LoVo (cell line): ENCODE results near the gene SERINC2.
A peak's percentile ranks its signal among the peaks of the same experiment; 100 is the strongest.
"Not testable (repeated sequence)": the region's sequence is repeated elsewhere in the genome, so short reads cannot be mapped to it uniquely, and the experiment has no call there.

ENCODE experiments used
- DNase-seq: peaks from one replicate; pipeline ENCODE4 v3.0.0-alpha.2; 2016; ENCODE audit warnings: low spot score

The SERINC2 gene

DNA sequence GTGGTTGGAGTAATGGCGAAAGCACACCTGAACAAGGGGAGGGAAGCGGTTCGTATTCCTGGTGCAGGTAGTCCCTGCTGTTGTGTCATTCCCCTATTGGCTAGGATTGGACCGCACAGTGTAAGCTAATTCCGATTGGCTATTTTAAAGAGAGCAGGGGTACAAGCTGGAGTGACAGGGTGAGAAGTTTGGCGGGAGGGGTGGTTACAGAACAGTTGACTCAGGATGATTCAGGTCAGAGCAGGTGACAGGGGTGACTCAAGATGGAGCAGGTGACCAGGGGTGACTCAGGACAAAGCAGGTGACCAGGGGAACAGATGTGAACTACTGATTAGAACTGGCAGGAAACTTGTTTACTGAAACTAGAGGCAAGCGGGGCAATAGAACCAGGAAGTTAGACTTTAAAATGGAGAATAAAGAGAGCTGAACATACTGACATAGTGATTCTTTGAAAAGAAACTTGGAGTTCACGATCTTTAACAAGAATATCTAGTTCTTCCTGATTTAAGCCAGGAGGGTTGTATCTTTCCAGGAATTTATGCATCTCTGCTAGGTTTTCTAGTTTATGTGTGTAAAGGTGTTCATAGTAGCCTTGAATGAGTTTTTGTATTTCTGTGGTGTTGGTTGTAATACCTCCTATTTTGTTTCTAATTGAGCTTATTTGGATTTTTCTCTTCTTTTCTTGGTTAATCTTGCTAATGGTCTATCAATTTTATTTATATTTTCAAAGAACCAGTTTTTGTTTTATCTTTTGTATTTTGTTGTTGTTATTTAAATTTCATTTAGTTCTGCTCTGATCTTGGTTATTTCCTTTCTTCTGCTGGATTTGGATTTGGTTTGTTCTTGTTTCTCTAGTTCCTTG, 58.7 kb downstream of the SERINC2 start:
- DNase-seq, result peak; percentile 80

DNA sequence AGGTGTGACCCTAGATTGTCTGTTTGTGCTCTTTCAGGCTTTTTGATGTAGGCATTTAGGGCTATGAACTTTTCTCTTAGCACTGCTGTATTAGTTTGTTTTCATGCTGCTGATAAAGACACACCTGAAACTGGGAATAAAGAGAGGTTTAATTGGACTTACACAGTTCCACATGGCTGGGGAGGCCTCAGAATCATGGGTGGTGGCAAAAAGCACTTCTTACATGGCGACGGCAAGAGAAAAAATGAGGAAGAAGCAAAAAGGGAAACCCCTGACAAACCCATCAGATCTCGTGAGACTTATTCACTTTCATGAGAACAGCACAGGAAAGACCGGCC, 59.3 kb downstream of the SERINC2 start:
- DNase-seq, result not testable (repeated sequence)

GRCh38 chr1:31472673-31473072, 59.7 kb downstream of the SERINC2 start:
- not testable (repeated sequence) for DNase-seq

- DNase-seq, result not testable (repeated sequence)
Measured at GRCh38 chr1:31473508-31473907, 60.5 kb downstream of the SERINC2 start.

GRCh38 chr1:31474567-31474966, 61.6 kb downstream of the SERINC2 start:
- not testable (repeated sequence) for DNase-seq

- DNase-seq, result no peak
Measured at GRCh38 chr1:31476891-31477846, 64.2 kb downstream of the SERINC2 start.

DNA sequence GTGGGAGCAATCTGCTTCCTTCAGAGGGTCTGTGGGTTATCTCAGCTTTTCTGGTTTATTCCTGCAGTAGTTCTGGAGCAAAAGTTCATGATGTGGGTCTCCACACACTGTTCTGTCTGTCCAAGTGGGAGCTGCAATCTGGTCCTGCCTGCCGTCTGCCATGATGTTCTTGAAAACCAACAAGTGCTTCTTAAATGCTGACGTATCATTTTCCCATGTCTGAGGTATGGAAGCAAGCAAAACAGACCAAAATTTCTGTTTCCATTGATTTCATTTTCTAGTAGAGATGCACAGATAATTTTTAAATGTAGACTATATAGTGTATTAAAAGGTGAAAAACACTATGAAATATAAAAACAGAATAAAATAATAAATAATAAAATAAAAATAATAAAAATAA, 65.2 kb downstream of the SERINC2 start:
- DNase-seq, result no peak

GRCh38 chr1:31479811-31480210, 66.8 kb downstream of the SERINC2 start:
- no peak for DNase-seq

DNA sequence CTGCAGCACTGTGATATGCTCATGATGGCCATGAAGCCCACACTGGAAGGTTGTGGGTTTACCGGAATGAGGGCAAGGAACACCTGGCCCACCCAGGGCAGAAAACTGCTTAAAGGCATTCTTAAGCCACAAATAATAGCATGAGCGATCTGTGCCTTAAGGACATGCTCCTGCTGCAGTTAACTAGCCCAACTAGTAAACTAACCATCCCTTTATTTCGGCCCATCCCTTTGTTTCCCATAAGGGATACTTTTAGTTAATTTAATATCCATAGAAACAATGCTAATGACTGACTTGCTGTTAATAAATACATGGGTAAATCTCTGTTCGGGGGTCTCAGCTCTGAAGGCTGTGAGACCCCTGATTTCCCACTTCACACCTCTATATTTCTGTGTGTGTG, 67.4 kb downstream of the SERINC2 start:
- not testable (repeated sequence) for DNase-seq

DNA sequence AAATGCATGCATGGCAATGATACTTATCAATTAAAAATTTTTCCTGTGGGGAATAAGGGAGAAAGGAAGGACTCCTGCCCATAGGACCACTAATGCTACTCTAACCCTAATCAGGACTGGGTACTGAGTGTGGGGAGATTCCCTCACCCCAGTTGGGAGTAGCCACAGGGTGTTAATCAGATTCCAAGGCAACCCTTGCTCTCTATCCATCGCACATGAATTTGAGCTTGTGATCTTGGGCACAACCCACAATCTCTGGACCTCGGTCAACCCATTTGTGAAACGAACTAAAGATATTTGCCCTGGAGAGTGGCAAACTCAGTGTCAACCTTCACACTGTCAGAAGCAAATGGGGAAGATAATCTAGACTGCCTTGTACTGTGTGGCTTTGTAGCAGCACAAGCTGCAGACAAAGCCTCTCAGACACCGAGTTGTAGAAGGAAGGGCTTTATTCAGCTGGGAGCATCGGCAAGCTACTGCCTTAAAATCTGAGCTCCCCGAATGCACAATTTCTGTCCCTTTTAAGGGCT, 69.5 kb downstream of the SERINC2 start:
- no peak for DNase-seq

GRCh38 chr1:31483012-31483946, 70.3 kb downstream of the SERINC2 start:
- no peak for DNase-seq
